GM19023 (cell line): ENCODE results near the gene BEST1.

Experiments used
- ATAC-seq: cut with Tn5 transposase; IDR thresholded peaks from one replicate; pipeline ENCODE4 v1.9.1; 2021; ENCODE audit warnings: mild to moderate bottlenecking, moderate library complexity; ENCODE audit not compliant: unreplicated experiment

The BEST1 gene

DNA sequence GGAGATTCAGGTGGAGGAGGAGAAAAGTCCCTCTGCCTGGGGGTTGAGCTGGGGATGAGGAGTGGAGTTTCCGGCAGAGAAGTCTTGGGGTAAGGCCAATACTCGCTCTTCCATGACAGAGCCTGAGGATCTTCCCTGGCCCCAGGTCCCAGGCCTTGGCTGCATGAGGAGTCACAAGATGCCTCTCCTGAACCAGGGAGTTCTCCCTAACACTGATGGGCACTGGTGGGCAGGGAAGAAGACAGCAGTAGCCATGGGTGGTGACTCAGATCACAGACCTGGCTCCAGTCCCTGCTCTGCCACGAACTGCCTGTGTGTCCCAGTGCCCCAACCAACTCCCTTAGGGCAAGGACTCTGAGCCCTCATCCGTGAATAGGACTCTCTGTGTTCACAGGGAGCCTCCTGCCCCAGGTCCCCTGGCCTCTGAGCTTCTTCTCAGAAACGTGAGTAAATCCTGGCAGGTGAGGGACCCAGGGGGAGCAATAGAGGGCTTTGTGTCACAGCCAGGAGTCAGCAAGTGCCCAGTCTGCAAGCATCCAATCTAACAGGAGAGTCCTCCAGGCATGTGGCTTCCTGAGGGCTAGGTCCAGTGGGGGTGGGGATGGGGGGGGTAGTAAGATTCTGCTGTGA, 62.8 kb downstream of the BEST1 start:
- no peak for ATAC-seq
